HEK293T (cell line): ENCODE measurements around the gene NMRK1.

Experiments used
- ARNT ChIP-seq: fragments of 450-650 bp; IDR thresholded peaks from 2 replicates; pipeline ENCODE4 v1.6.1; 2017; ENCODE audit warnings: mild to moderate bottlenecking
- BHLHE40 ChIP-seq: fragments of 450-650 bp; IDR thresholded peaks from 2 replicates; pipeline ENCODE4 v1.6.1; 2016; ENCODE audit warnings: mild to moderate bottlenecking, moderate library complexity, borderline replicate concordance
- CTBP1 ChIP-seq: fragments of 450-650 bp; IDR thresholded peaks from 2 replicates; pipeline ENCODE4 v1.6.1; 2016; ENCODE audit warnings: borderline replicate concordance
- FOXA1 ChIP-seq: fragments of 450-650 bp; IDR thresholded peaks from 2 replicates; pipeline ENCODE4 v1.6.1; 2016; ENCODE audit warnings: mild to moderate bottlenecking
- FOXK2 ChIP-seq: fragments of 450-650 bp; IDR thresholded peaks from 2 replicates; pipeline ENCODE4 v1.6.1; 2016; ENCODE audit warnings: mild to moderate bottlenecking
- FOXM1 ChIP-seq: fragments of 450-650 bp; IDR thresholded peaks from 2 replicates; pipeline ENCODE4 v1.6.1; 2017; ENCODE audit warnings: mild to moderate bottlenecking, borderline replicate concordance
- HDGF ChIP-seq: fragments of 450-650 bp; IDR thresholded peaks from 2 replicates; pipeline ENCODE4 v1.6.1; 2017; ENCODE audit warnings: antibody characterized with exemption, borderline replicate concordance
- LEF1 ChIP-seq: fragments of 450-650 bp; IDR thresholded peaks from 2 replicates; pipeline ENCODE4 v1.6.1; 2017; ENCODE audit warnings: mild to moderate bottlenecking, borderline replicate concordance
- SP1 ChIP-seq: fragments of 450-650 bp; IDR thresholded peaks from 2 replicates; pipeline ENCODE4 v1.6.1; 2017
- SUZ12 ChIP-seq: fragments of 450-650 bp; IDR thresholded peaks from 2 replicates; pipeline ENCODE4 v1.6.1; 2016; ENCODE audit warnings: mild to moderate bottlenecking
- TARDBP ChIP-seq: fragments of 450-650 bp; IDR thresholded peaks from 2 replicates; pipeline ENCODE4 v1.6.1; 2016
- ZNF384 ChIP-seq: fragments of 450-650 bp; IDR thresholded peaks from 2 replicates; pipeline ENCODE4 v1.6.1; 2016
- TF ChIP-seq, protein P1 (sequence below): fragments of 450-650 bp; IDR thresholded peaks from 2 replicates; pipeline ENCODE4 v1.6.1; 2016

DNA sequence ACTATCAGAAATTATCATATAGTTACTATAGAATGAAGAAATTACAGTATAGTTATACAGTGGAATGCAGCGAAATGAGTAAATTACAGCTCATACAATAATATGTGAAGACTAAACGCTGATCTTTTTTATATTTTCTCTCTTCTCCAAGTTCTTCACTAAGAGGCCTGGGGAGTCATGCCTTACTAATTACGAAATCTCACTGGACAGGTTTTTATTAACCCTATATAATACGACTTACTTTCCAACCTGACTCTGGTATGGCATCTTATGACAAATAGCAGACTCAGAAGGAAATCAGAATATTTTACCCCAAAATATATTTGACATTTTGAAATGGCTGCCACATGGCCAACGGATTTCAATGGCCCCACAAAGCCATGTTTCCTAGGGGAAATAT, 68.9 kb downstream of the NMRK1 start:
- TF ChIP-seq SUZ12 (no peak), HDGF (no peak), BHLHE40 (no peak), FOXM1 (no peak), ZNF384 (no peak), ARNT (no peak), SP1 (no peak), FOXK2 (no peak), FOXA1 (no peak), LEF1 (no peak), TARDBP (no peak), CTBP1 (no peak)
- TF ChIP-seq, protein P1, sequence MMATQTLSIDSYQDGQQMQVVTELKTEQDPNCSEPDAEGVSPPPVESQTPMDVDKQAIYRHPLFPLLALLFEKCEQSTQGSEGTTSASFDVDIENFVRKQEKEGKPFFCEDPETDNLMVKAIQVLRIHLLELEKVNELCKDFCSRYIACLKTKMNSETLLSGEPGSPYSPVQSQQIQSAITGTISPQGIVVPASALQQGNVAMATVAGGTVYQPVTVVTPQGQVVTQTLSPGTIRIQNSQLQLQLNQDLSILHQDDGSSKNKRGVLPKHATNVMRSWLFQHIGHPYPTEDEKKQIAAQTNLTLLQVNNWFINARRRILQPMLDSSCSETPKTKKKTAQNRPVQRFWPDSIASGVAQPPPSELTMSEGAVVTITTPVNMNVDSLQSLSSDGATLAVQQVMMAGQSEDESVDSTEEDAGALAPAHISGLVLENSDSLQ: no peak
